NCI-H1105 (cell line): ENCODE data around the gene CCM2.

Source experiments
- DNase-seq: peaks from one replicate; lab custom pipeline; 2025; lab: John Stamatoyannopoulos, UW

The CCM2 gene

GRCh38 chr7:45082831-45083331 lies 82.9 kb downstream of the CCM2 start:
- DNase-seq: no peak

DNA sequence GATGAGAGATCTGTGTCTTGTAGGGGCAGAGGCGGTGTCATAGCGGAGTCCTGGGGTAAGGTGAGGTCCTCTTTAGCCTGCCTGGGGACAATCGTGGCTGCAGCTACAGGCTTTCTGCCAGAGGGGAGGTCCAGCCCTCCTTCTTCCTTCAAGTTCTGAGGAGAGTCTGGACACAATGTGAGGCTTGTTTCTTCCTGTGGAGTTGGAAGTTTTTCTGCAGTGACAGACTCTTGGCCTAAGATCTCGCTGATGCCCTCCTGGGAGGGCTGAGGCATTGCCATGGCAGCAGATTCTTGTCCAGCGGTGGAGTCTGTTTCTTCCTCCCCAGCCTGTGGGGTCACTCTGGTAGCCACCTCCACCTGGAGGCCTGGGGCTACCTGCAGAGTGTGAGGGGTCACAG lies 84.3 kb downstream of the CCM2 start:
- no peak for DNase-seq

GRCh38 chr7:45084901-45085618 lies 85.1 kb downstream of the CCM2 start:
- DNase-seq: no peak

DNA sequence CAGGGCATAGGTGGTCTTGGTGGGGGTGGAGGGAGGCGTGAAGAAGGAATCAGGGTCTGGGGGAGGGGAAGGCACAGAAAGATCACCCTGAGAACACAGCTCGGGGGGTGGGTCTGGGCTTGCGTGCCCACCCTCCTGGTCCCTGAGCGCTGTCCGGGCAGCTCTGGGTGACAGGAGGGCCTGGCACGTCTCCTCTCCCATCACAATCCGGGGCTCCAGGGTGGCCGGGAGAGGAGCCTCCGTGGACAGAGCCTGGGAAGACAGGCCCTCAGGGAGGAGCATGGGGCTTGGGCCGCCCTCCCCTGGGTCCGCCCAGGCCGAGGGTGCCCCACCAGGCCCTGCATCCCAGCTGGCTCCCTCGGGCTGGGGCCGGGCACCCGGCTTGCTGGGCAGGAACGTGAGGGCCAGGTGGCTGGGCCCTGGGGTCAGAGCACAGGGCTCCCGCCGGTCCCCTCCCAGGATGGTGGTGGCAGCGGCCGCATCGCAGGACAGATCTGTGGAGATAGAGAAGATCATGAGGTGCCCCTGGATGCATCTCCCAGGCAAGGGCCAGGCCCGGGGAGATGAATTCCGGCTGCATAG lies 85.7 kb downstream of the CCM2 start:
- no peak for DNase-seq

- no peak for DNase-seq
These were observed 86.5 kb downstream of the CCM2 start for GRCh38 chr7:45086331-45087065.

GRCh38 chr7:45087301-45088145 lies 87.5 kb downstream of the CCM2 start:
- no peak for DNase-seq

- DNase-seq: no peak
These were observed 88.2 kb downstream of the CCM2 start for GRCh38 chr7:45088146-45088701.

DNA sequence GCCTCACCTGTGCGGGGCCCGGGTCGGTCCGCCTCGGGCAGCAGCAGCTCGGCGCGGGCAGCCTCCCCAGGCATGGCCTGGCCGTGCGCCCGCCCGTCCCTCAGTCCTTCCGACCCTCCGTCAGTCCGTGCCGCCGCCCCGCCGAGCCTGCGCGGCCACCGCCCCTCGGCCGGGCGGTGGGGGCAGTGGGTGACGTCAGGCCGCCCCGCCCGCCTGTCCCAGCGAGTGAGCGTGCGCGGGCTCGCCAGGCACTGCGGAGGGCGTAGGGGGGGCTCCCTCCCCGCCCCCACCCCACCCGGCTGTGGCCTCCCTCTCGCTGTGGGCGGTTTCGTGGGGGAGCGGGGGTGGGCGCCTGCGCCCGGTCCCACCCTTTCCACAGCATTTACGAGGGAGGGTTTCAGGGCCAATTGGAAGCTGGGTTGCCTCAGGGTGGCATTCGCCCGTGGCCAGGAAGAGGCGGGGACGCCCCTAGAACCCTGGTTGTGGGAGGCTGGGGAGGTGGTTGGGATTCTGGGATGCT lies 88.9 kb downstream of the CCM2 start, which contains the start of gene NACAD:
Gene NACAD, minus strand, starts transcription at position 149 of the 520 bp plus-strand sequence. Its CDS starts 75 bp downstream, at position 74.
- DNase-seq: peak; percentile 75

- peak; percentile 91 for DNase-seq
These were observed 89.4 kb downstream of the CCM2 start for GRCh38 chr7:45089341-45089891.

DNA sequence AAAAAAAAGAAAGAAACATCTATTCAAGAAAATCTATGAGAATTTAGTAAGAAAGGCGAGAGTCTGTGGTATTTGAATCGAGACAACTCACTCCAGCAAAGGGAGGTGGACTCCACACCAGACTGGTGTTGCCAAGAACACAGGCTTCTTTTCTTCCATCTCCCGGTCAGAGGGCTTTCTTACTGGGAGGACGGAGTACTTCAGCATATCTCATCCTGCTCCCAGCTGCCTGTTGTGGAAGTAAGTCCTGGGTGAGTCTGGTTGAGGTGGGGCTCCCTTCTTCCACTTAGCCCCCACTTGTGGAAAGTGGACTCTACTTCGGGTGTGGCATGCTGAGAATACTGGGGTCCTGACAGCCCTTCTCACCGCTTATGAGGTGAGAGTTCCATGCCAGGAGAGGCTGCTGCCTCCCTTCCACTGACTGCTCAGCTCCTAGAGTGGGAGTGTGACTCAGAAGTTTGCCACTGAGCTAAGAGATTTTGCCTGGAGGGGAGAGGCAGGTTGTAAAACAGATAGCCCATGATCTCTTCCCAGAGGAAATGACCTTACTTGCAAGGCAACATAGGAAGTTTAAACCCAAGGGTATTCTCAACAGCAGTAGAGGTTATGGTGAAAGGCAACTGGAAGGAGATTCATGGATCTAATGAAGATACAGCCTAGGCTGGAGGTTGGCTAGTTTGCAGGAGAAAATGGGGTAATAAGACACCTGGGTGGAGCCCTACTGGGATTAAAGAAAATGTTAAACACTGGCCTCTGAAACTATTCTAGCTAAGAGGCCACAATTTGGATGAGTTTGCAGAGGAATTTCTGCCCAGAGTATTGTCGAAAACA lies 92.3 kb downstream of the CCM2 start:
- no peak for DNase-seq

- no peak for DNase-seq
These were observed 92.9 kb downstream of the CCM2 start for GRCh38 chr7:45092931-45093235.

- DNase-seq: no peak
These were observed 99.2 kb downstream of the CCM2 start for GRCh38 chr7:45098983-45099839.

GRCh38 chr7:45099891-45100760 lies 100.1 kb downstream of the CCM2 start:
- DNase-seq: no peak

- no peak for DNase-seq
These were observed 100.9 kb downstream of the CCM2 start for GRCh38 chr7:45100761-45101480.

GRCh38 chr7:45101748-45102147 lies 101.7 kb downstream of the CCM2 start:
- no peak for DNase-seq

DNA sequence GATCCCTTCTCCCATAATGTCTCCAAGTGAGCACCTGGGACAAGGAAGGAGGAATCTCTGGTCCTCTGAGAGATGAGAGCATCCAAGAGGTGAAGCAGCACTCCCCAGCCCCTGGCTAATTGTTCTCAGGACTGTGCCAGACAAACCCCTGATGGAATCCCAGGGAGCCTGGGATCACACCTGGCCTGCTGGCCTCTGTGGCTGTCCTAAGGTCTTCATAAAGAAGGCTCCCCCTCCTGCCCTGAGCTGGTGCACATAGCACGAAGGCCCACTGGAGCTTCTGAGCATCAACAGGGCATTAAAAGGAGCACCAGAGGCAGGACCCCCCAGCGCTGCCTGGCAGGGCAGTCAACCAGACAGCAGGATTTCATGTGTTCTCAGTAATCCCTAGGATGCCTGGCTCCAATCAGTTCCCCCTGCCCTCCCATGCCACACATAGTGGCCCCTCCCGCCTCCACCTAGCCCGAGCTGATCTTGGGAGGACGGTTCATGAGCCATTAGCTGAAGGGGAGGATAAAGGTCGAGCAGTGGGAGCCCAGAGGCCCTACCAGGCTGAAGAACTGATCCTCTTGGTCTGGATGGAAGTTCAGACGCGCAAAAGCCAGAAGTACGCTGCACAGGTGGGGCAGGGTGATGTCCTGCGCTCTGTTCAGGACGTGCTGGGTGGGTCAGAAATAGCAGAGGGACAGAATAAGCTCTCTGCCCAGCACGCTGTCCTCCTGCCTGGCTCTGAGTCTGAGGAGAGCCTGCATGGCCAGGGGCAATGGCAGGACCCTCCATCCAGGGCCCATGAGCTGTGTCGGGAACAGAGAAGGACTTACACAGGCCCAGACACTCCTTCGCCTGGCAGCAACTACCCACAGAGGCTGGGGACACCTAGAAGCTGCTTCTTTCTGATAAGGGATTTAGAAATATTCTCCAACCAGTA lies 103.0 kb downstream of the CCM2 start:
- no peak for DNase-seq
